ENCODE data around the gene CLIC3. TPM values are rescaled to one million over a fixed set of nuclear protein-coding genes. Genes with fewer than 3 reads are reported as not detected.
"Not testable (repeated sequence)": the region's sequence is repeated elsewhere in the genome, so short reads cannot be mapped to it uniquely, and the experiment has no call there.

CLIC3 gene
- total RNA-seq, 2 donors from 2014 or later, result not detected

DNA sequence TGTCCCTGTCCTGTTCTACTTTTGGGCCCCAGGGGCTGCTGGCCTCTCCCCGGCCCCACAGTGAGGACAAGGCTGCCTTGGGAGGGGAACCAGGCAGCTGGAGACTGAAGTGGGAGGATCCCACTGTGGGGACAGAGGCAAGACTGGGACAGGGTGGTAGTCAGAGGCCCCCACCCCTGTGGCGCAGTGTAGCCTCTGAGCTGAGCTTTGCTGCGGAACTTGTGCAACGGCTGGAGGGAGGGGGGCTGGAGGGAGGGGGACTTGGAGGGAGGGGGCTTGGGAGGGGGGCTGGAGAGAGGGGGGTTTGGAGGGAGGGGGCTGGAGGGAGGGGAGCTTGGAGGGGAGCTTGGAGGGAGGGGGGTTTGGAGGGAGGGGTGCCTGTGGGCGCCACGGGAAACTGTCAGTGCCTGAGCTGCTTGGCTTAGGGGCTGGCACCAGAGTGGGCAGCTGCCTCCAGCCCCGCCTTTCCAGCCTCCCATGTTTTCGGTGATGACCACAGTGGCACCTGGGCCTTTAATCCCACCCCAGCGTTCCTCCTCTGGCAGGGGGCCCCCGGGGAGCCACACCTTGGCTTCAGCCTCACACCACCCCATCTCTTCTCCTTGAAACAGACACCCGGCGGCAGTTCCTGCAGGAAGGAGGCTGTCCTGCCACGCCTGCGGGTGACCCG, 37.8 kb upstream of the CLIC3 start:
- Mint-ChIP-seq H3K9me3 (no peaks in the 10 kb centered on the region), H3K27ac (peak overlapping the region; percentile 22 to 60), H3K36me3 (no peaks in the 10 kb centered on the region)
- DNase-seq (ENCODE audit: low spot score in 2 of 2), result no peak
- ATAC-seq, result no peak

- H3K27ac Mint-ChIP-seq, ATAC-seq, H3K36me3 Mint-ChIP-seq: not testable (repeated sequence)
Observed at GRCh38 chr9:137033481-137033880, 37.1 kb upstream of the CLIC3 start.

GRCh38 chr9:137032858-137033257, 36.5 kb upstream of the CLIC3 start:
- ATAC-seq (no peak), DNase-seq (ENCODE audit: low spot score in 2 of 2) (no peak)
- Mint-ChIP-seq H3K27ac (no peak overlapping the region), H3K9me3 (no peaks in the 10 kb centered on the region), H3K36me3 (no peaks in the 10 kb centered on the region)

More at GRCh38 chr9:137033481-137033880, 37.1 kb upstream of the CLIC3 start:
- not testable (repeated sequence) for H3K9me3 Mint-ChIP-seq; DNase-seq (ENCODE audit: low spot score in 2 of 2)

DNA sequence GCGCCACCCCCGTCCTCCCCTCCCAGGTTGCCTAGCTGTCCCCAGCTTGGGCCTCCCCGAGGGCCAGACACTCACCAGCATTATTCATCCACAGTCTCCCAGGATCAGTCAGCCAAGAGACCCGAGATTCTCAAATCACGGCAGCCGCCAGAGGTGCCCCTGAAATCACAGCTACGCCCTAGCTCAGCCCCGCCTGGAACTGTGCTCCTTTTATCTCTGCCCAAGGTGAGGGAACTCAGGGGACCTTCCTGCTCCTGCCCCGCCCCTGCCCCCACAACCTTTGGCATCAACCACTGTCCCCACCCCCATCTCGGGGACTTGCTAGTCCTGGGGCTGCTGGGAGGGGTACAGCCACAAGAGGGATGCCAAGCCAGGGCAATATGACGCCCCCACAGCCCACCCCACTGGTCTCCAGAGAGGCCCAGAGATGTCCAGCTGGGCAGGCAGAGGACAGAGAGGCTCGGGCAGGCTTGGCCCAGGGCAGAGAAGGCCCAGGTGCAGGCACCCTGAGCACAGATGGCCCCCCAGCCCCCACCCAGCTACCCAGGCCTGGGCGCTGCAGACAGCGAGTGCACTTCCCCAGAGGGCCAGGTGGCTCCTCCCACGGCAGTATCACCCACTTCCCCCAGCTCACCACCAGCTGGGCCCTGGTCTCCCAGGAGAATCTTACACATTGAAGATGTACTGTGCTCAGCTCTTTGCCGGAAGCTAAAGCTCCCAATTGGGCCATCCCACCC, 35.7 kb upstream of the CLIC3 start, which contains the start of gene FUT7:
Gene FUT7 (minus strand): TSS at position 185 of the 737 bp plus-strand sequence. CDS start 97 bp downstream, at position 88.
- ATAC-seq (peak in 1 of 2 donors; percentile 6), DNase-seq (ENCODE audit: low spot score in 2 of 2) (no peak)
- Mint-ChIP-seq H3K36me3 (no peaks in the 10 kb centered on the region), H3K9me3 (no peaks in the 10 kb centered on the region), H3K27ac (peak within 1 kb of the TSS in 1 of 2 donors; percentile 68)

GRCh38 chr9:137030538-137031527, 34.5 kb upstream of the CLIC3 start:
- ATAC-seq, result peak in 1 of 2 donors; percentile 21
- no peaks in the 10 kb centered on the region for H3K36me3 Mint-ChIP-seq
- peak overlapping the region; percentile 22 to 68 for H3K27ac Mint-ChIP-seq
- peak in 1 of 2 donors; percentile 83 for DNase-seq (ENCODE audit: low spot score in 2 of 2)
- H3K9me3 Mint-ChIP-seq, result no peaks in the 10 kb centered on the region

DNA sequence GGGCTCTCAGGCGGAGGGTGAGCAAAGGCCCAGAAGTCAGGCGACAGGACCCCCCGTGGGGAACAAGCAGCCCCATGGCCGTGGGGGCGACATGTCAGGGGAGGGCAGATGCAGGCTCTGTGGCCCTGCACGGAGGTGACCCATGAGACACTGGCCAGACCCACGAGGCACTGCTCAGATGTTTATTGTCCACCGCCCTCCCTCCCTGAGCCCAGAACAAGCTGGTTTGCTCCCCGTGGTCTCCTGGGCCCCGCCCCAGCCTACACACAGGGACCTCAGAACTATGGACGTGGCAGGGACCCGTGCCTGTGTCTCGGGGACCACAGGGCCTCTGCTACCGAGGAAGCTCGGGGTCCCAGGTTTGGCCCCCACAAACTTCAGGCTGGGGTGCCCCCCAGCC, 33.6 kb upstream of the CLIC3 start:
- DNase-seq (ENCODE audit: low spot score in 2 of 2) (no peak), ATAC-seq (no peak)
- H3K27ac Mint-ChIP-seq, result peak overlapping the region; percentile 22 to 68
- H3K36me3 Mint-ChIP-seq, result no peaks in the 10 kb centered on the region
- H3K9me3 Mint-ChIP-seq, result no peaks in the 10 kb centered on the region

DNA sequence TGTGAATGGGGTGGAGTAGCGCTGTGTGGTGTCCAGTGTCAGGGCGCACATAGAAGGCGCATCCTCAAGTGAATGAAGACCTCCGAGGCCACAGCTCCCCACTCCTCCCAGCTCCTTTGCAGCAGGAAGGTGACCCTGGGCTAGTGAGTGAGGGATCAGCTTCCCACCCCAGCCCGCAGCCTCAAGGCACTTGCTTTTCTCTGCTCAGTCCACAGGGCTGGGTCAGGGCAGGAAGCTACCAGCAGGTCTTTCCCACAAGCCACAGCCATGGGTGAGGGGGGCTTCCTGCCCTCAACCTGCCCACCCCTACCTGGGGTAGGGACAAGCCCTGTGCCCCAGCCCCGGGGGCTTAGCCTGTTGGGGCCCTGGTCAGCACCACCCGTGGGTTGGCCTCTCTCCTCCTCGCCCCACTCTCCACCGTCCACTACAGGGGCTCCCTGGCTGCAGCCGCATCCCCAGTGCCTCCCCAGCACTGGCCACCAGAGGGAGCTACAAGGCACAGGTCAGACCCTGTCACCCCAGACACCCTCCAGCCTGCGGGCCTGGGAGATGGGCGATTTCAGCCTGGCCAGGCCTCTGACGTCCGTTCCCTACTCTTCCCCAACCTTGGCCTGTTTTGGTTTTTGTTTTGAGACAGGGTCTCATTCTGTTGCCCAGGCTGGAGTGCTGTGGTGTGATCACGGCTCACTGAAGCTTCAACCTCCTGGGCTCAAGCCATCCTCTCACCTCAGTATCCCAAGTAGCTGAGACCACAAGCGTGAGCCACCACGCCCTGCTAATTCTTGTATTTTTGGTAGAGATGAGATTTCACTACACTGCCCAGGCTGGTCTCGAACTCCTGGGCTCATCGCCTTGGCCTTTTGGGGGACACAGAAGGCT, 32.9 kb upstream of the CLIC3 start:
- ATAC-seq (peak; percentile 58 to 65), DNase-seq (ENCODE audit: low spot score in 2 of 2) (peak; percentile 81 to 91)
- Mint-ChIP-seq H3K9me3 (no peaks in the 10 kb centered on the region), H3K27ac (peak overlapping the region in 1 of 2 donors; percentile 40), H3K36me3 (no peaks in the 10 kb centered on the region)

GRCh38 chr9:137028263-137029057, 32.1 kb upstream of the CLIC3 start:
- peak; percentile 74 to 78 for DNase-seq (ENCODE audit: low spot score in 2 of 2)
- peak; percentile 49 to 76 for ATAC-seq
- H3K9me3 Mint-ChIP-seq, result no peaks in the 10 kb centered on the region
- no peaks in the 10 kb centered on the region for H3K36me3 Mint-ChIP-seq
- no peak overlapping the region for H3K27ac Mint-ChIP-seq

DNA sequence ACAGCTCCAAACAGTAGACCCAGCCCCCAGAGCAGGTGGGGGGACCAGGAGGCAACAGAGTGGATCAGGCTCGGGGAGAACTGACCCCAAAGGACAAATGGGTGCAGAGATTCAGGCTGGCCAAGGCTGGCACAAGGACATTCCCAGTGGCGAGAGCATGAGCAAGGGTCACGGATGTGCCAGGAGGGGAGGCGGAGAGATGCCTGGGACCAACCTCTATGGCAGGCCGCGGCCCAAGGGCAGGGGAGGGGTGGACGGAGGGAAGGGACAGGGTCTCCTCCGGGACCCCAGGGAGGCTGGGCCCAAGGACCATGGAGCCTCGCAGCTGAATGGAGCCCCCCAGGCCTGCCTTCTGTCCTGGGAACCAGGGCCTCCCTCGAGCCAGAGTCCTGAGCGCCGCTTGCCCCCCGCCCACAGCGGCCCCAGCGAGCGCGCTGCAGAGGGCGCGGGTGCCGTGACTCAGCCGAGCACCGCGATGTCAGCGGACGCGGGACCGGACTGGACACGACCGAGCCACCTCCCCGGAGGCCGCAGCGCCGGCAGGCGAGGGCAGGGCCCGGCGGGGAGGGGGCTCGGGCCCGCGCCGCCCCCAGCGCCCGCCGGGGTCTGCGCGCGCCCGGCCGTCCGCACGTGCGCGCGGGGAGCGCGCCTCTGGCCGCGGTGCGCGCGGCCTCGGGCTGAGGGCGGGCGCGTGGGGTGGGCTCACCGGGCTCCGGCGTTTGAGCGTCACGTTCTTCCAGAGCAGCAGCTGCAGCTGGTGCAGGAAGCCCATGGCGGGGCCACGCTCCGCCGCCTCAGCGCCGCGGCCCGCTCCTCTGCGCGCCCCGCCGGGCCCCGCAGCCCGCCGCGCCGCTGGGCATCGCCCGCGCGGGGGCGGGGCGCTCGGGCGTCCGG, 31.2 kb upstream of the CLIC3 start, which contains the start of gene ABCA2:
Gene ABCA2 (minus strand): TSS at position 869 of the 894 bp plus-strand sequence. CDS start 97 bp downstream, at position 772.
- Mint-ChIP-seq H3K27ac (peak within 1 kb of the TSS in 1 of 2 donors; percentile 88), H3K9me3 (no peaks in the 10 kb centered on the region), H3K36me3 (no peaks in the 10 kb centered on the region)
- DNase-seq (ENCODE audit: low spot score in 2 of 2) (no peak), ATAC-seq (no peak)

- ATAC-seq (no peak), DNase-seq (ENCODE audit: low spot score in 2 of 2) (no peak)
- Mint-ChIP-seq H3K36me3 (no peaks in the 10 kb centered on the region), H3K9me3 (no peaks in the 10 kb centered on the region), H3K27ac (no peak overlapping the region)
Observed at GRCh38 chr9:137026828-137027227, 30.5 kb upstream of the CLIC3 start.

DNA sequence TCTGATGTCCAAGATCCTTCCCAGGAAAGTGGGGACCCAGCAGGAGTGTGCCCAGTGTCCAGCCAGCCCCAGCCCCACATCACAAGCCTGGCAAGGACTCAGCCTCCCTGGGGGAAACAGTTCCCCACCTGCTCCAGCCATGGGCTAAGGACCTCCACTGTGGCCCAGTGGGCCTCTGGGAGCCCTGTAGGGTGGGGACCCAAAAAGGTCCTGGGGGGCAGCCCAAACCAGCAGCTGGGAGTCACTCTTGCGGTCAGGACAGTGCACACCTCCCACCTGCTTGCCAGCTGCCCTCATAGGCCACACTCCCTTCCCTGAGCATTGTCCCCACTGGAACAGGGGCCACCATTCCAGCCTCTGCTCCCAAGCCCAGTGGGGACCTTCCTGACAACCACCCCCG, 30.0 kb upstream of the CLIC3 start:
- Mint-ChIP-seq H3K27ac (no peak overlapping the region), H3K9me3 (no peaks in the 10 kb centered on the region), H3K36me3 (no peaks in the 10 kb centered on the region)
- DNase-seq (ENCODE audit: low spot score in 2 of 2) (no peak), ATAC-seq (no peak)

DNA sequence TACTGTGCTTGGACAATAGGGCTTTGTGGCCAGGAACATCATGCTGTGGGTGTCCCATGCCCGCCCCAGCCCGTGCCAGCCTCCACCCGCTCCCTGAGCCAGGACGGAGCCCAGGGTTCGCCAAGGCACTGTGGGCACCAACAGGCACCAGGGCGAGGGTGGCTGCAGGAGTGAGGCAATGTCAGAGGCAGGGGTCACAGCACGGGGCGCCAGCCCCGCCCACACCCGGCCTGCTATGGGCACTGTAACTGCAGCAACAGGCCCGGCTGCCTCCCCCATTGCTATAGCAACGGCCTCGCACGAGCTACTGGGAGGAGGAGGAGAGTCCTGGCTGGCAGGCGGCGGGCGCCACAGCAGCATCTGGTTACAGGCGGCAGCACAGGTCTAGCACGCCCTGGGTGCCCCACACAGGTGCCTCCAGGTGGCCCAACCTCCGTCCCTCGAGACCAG, 29.2 kb upstream of the CLIC3 start:
- DNase-seq (ENCODE audit: low spot score in 2 of 2) (no peak), ATAC-seq (no peak)
- Mint-ChIP-seq H3K27ac (no peak overlapping the region), H3K36me3 (no peaks in the 10 kb centered on the region), H3K9me3 (no peaks in the 10 kb centered on the region)

GRCh38 chr9:137023583-137023991, 27.2 kb upstream of the CLIC3 start:
- DNase-seq (ENCODE audit: low spot score in 2 of 2) (no peak), ATAC-seq (no peak)
- Mint-ChIP-seq H3K9me3 (no peaks in the 10 kb centered on the region), H3K36me3 (no peaks in the 10 kb centered on the region), H3K27ac (no peak overlapping the region)

- DNase-seq (ENCODE audit: low spot score in 2 of 2), result no peak
- no peak for ATAC-seq
- no peaks in the 10 kb centered on the region for H3K36me3 Mint-ChIP-seq
- no peak overlapping the region for H3K27ac Mint-ChIP-seq
- no peaks in the 10 kb centered on the region for H3K9me3 Mint-ChIP-seq
Observed at GRCh38 chr9:137023157-137023556, 26.8 kb upstream of the CLIC3 start.

Measured in activated naive CD4-positive, alpha-beta T cell treated with anti-CD3 and anti-CD28 coated beads, Interleukin-2, amount 50 U/mL, for 72 hours (primary cell).